ENCODE data around the gene TMEM258.

TMEM258 gene

GRCh38 chr11:61773809-61774208 is 18.6 kb downstream of the TMEM258 start:
- H2AFZ ChIP-seq (ENCODE audit: low read length), result no peak overlapping the region
- H3K4me3 ChIP-seq (ENCODE audit: low read depth, low read length, poor library complexity, severe bottlenecking), result no peak overlapping the region
- H3K9me2 ChIP-seq (ENCODE audit: low read depth, low read length), result no peaks in the 10 kb centered on the region
- no peaks in the 10 kb centered on the region for H3F3A ChIP-seq (ENCODE audit: insufficient read depth, low read length)
- H4K20me1 ChIP-seq (ENCODE audit: insufficient read depth, low read length), result no peaks in the 10 kb centered on the region
- H3K79me2 ChIP-seq (ENCODE audit: insufficient read depth, low read length), result no peaks in the 10 kb centered on the region
- no peaks in the 10 kb centered on the region for H3K36me3 ChIP-seq (ENCODE audit: insufficient read depth, low read length)
- no peaks in the 10 kb centered on the region for H3K9me3 ChIP-seq (ENCODE audit: low read length)
- H3K4me2 ChIP-seq (ENCODE audit: low read length), result no peak overlapping the region
- H3K27ac ChIP-seq (ENCODE audit: low read depth, low read length, poor library complexity, severe bottlenecking), result no peak overlapping the region
- no peak overlapping the region for H3K9ac ChIP-seq (ENCODE audit: low read length)
- H3K4me1 ChIP-seq (ENCODE audit: insufficient read depth, low read length, severe bottlenecking), result peaks cover 9% of the 10 kb centered on the region
- no peak for TF ChIP-seq EZH2 (IDR thresholded peaks at IDR 0.05; ENCODE audit: borderline replicate concordance, low read length)
- TF ChIP-seq, protein P1, sequence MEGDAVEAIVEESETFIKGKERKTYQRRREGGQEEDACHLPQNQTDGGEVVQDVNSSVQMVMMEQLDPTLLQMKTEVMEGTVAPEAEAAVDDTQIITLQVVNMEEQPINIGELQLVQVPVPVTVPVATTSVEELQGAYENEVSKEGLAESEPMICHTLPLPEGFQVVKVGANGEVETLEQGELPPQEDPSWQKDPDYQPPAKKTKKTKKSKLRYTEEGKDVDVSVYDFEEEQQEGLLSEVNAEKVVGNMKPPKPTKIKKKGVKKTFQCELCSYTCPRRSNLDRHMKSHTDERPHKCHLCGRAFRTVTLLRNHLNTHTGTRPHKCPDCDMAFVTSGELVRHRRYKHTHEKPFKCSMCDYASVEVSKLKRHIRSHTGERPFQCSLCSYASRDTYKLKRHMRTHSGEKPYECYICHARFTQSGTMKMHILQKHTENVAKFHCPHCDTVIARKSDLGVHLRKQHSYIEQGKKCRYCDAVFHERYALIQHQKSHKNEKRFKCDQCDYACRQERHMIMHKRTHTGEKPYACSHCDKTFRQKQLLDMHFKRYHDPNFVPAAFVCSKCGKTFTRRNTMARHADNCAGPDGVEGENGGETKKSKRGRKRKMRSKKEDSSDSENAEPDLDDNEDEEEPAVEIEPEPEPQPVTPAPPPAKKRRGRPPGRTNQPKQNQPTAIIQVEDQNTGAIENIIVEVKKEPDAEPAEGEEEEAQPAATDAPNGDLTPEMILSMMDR (IDR thresholded peaks at IDR 0.05; ENCODE audit: low read length), result no peak
- H3K27me3 ChIP-seq (ENCODE audit: insufficient read depth, low read length), result no peaks in the 10 kb centered on the region; the same call in 1 of the 2 replicates

- Histone ChIP-seq H3K36me3 (ENCODE audit: insufficient read depth, low read length) (no peaks in the 10 kb centered on the region), H4K20me1 (ENCODE audit: insufficient read depth, low read length) (no peaks in the 10 kb centered on the region), H3K79me2 (ENCODE audit: insufficient read depth, low read length) (no peaks in the 10 kb centered on the region), H3K9me2 (ENCODE audit: low read depth, low read length) (no peaks in the 10 kb centered on the region), H3F3A (ENCODE audit: insufficient read depth, low read length) (no peaks in the 10 kb centered on the region), H3K27me3 (ENCODE audit: insufficient read depth, low read length) (no peaks in the 10 kb centered on the region; the same call in 1 of the 2 replicates), H3K9me3 (ENCODE audit: low read length) (no peaks in the 10 kb centered on the region), H3K4me1 (ENCODE audit: insufficient read depth, low read length, severe bottlenecking) (peaks cover 9% of the 10 kb centered on the region), H3K4me2 (ENCODE audit: low read length) (no peak overlapping the region), H3K27ac (ENCODE audit: low read depth, low read length, poor library complexity, severe bottlenecking) (no peak overlapping the region), H2AFZ (ENCODE audit: low read length) (no peak overlapping the region), H3K9ac (ENCODE audit: low read length) (no peak overlapping the region), H3K4me3 (ENCODE audit: low read depth, low read length, poor library complexity, severe bottlenecking) (no peak overlapping the region)
- TF ChIP-seq EZH2 (IDR thresholded peaks at IDR 0.05; ENCODE audit: borderline replicate concordance, low read length), result no peak
- TF ChIP-seq, protein P1 (IDR thresholded peaks at IDR 0.05; ENCODE audit: low read length), result no peak
Observed at GRCh38 chr11:61773356-61773755, 19.0 kb downstream of the TMEM258 start.

- H4K20me1 ChIP-seq (ENCODE audit: insufficient read depth, low read length), result no peaks in the 10 kb centered on the region
- no peaks in the 10 kb centered on the region for H3K9me3 ChIP-seq (ENCODE audit: low read length)
- no peaks in the 10 kb centered on the region for H3F3A ChIP-seq (ENCODE audit: insufficient read depth, low read length)
- no peak overlapping the region for H3K9ac ChIP-seq (ENCODE audit: low read length)
- no peak overlapping the region for H3K27ac ChIP-seq (ENCODE audit: low read depth, low read length, poor library complexity, severe bottlenecking)
- no peaks in the 10 kb centered on the region for H3K79me2 ChIP-seq (ENCODE audit: insufficient read depth, low read length)
- H3K36me3 ChIP-seq (ENCODE audit: insufficient read depth, low read length), result no peaks in the 10 kb centered on the region
- H3K4me2 ChIP-seq (ENCODE audit: low read length), result no peak overlapping the region
- TF ChIP-seq, protein P1 (IDR thresholded peaks at IDR 0.05; ENCODE audit: low read length), result no peak
- no peaks in the 10 kb centered on the region for H3K27me3 ChIP-seq (ENCODE audit: insufficient read depth, low read length)
- H3K4me3 ChIP-seq (ENCODE audit: low read depth, low read length, poor library complexity, severe bottlenecking), result no peak overlapping the region
- H3K9me2 ChIP-seq (ENCODE audit: low read depth, low read length), result no peaks in the 10 kb centered on the region
- H3K4me1 ChIP-seq (ENCODE audit: insufficient read depth, low read length, severe bottlenecking), result peaks cover 7% of the 10 kb centered on the region
- H2AFZ ChIP-seq (ENCODE audit: low read length), result no peak overlapping the region
Observed at GRCh38 chr11:61771985-61772455, 20.4 kb downstream of the TMEM258 start.

Data from OCI-LY1 (cell line).